CD4-positive, alpha-beta T cell (primary cell): ENCODE measurements around the gene CFAP410. TPM values are rescaled to one million over a fixed set of nuclear protein-coding genes. Genes with fewer than 3 reads are reported as not detected.

ENCODE experiments used
- ATAC-seq: fragments of 200-7000 bp; cut with Tn5 transposase; one replicate; pipeline ENCODE4 v1.10.0; 2022; ENCODE audit warnings: mild to moderate bottlenecking; ENCODE audit not compliant: poor library complexity
- CTCF ChIA-PET: fragments of 350-600 bp; sonication (Branson Sonifier 250); formaldehyde crosslinking; loops from one replicate; lab custom pipeline; 2021; ENCODE audit warnings: antibody characterized with exemption, inconsistent platforms; lab: Charles Lee
- POLR2A ChIA-PET: fragments of 350-600 bp; sonication (Branson Sonifier 250); formaldehyde crosslinking; loops from one replicate; lab custom pipeline; 2021; ENCODE audit warnings: antibody characterized with exemption, inconsistent platforms; lab: Charles Lee
- DNase-seq, 14 experiments: peaks; one replicate each; pipeline ENCODE4 v3.0.0-alpha.2; 2013 to 2020; ENCODE audit warnings: mixed read lengths in 2 of 14
- H3K27ac ChIP-seq, 2 donors: one replicate each; pipeline versions ENCODE4 v1.5.1 to v1.7.0; 2013; ENCODE audit warnings: low read length in 2 of 2, low read depth in 1 of 2, mild to moderate bottlenecking in 1 of 2
- H3K27me3 ChIP-seq, 2 experiments: 1 replicate in 1 of 2; 2 replicates in 1 of 2; pipeline versions ENCODE4 v1.6.1 to v1.7.0; 2013; ENCODE audit warnings: low read length in 2 of 2, control low read depth in 1 of 2, mild to moderate bottlenecking in 1 of 2, moderate library complexity in 1 of 2; ENCODE audit not compliant: insufficient read depth in 2 of 2, control insufficient read depth in 1 of 2
- H3K36me3 ChIP-seq: one replicate; pipeline ENCODE4 v1.6.1; 2013; ENCODE audit warnings: low read length, control low read depth; ENCODE audit not compliant: insufficient read depth
- H3K4me1 ChIP-seq: one replicate; pipeline ENCODE4 v1.6.1; 2013; ENCODE audit warnings: low read length, control low read depth; ENCODE audit not compliant: insufficient read depth
- H3K4me3 ChIP-seq: one replicate; pipeline ENCODE4 v1.5.1; 2013; ENCODE audit warnings: mild to moderate bottlenecking, low read length, moderate library complexity
- H3K9me3 ChIP-seq, 2 experiments: 1 replicate in 1 of 2; 2 replicates in 1 of 2; pipeline versions ENCODE4 v1.6.1 to v1.7.0; 2013; ENCODE audit warnings: low read length in 2 of 2, mild to moderate bottlenecking in 2 of 2, control low read depth in 1 of 2, moderate library complexity in 1 of 2; ENCODE audit not compliant: control insufficient read depth in 1 of 2, insufficient read depth in 1 of 2
- H3K27ac Mint-ChIP-seq: one replicate; pipeline ENCODE4 v1.8.0; 2020; ENCODE audit warnings: mixed read lengths
- H3K27me3 Mint-ChIP-seq: one replicate; pipeline ENCODE4 v1.8.0; 2021; ENCODE audit warnings: mixed read lengths
- H3K36me3 Mint-ChIP-seq: one replicate; pipeline ENCODE4 v1.8.0; 2021; ENCODE audit warnings: low read depth, mixed read lengths
- H3K4me1 Mint-ChIP-seq: one replicate; pipeline ENCODE4 v1.8.0; 2021; ENCODE audit warnings: low read depth, mixed read lengths
- H3K4me3 Mint-ChIP-seq: one replicate; pipeline ENCODE4 v1.8.0; 2020; ENCODE audit warnings: mild to moderate bottlenecking, mixed read lengths
- H3K9me3 Mint-ChIP-seq: one replicate; pipeline ENCODE4 v1.8.0; 2020; ENCODE audit warnings: mixed read lengths
- CTCF ChIP-seq: fragments of 200-600 bp; IDR thresholded peaks from one replicate; pipeline ENCODE4 v1.8.0; 2022; ENCODE audit warnings: antibody characterized with exemption, mild to moderate bottlenecking
- intact Hi-C, 2 experiments: fragments of 100-400 bp; cut with DNase I in 1 of 2; cut with micrococcal nuclease in 1 of 2; formaldehyde crosslinking; loops; one replicate each; pipeline versions ENCODE4 v1.15.1 to v1.9.0; 2023 to 2025; cut with DNase I, micrococcal nuclease
- total RNA-seq, 174 experiments: library from RNA in 2 of 174; stranded (reverse) in 2 of 174; gene quantifications; one replicate each; pipeline ENCODE4 v1.2.3 and lab custom pipeline; 2021 to 2026

Gene CFAP410
- total RNA-seq, 2 experiments from 2014 or later, result 50.1 to 51.6 TPM

GRCh38 chr21:44334329-44335030, 4.7 kb downstream of the CFAP410 start:
- Histone ChIP-seq H3K27me3 (no peaks in the 10 kb centered on the region), H3K36me3 (peaks cover 23% of the 10 kb centered on the region), H3K4me1 (peaks cover 10% of the 10 kb centered on the region), H3K27ac (no peak overlapping the region), H3K9me3 (no peaks in the 10 kb centered on the region), H3K4me3 (no peak overlapping the region)
- intact Hi-C loops, result loop anchor here in 1 of 2 experiments (5.0 to 10.0 kb wide), 5 partner anchors 250 to 1460 kb away; partner anchors contain the start of genes PTTG1IP, SUMO3 and WDR4
- Mint-ChIP-seq H3K9me3 (no peaks in the 10 kb centered on the region), H3K4me3 (no peak overlapping the region), H3K27me3 (no peaks in the 10 kb centered on the region), H3K36me3 (peaks cover 28% of the 10 kb centered on the region), H3K27ac (no peak overlapping the region), H3K4me1 (peaks cover 15% of the 10 kb centered on the region)
- CTCF ChIA-PET, result no interaction called here
- ATAC-seq (no peak), DNase-seq (no peak)
- TF ChIP-seq CTCF, result no peak
- POLR2A ChIA-PET, result no interaction called here

- no peak overlapping the region for H3K4me3 ChIP-seq
- Mint-ChIP-seq H3K4me1 (peaks cover 12% of the 10 kb centered on the region), H3K27ac (no peak overlapping the region), H3K27me3 (no peaks in the 10 kb centered on the region), H3K4me3 (no peak overlapping the region), H3K9me3 (no peaks in the 10 kb centered on the region), H3K36me3 (peaks cover 25% of the 10 kb centered on the region)
- no peaks in the 10 kb centered on the region for H3K9me3 ChIP-seq
- peaks cover 9% of the 10 kb centered on the region for H3K4me1 ChIP-seq
- CTCF ChIA-PET, result no interaction called here
- TF ChIP-seq CTCF, result no peak
- intact Hi-C loops, result loop anchor here in 1 of 2 experiments (10.0 kb wide), 4 partner anchors 249 to 1459 kb away; partner anchors contain the start of genes PTTG1IP and WDR4
- no peak for ATAC-seq
- DNase-seq, result no peak
- H3K27ac ChIP-seq, result no peak overlapping the region
- POLR2A ChIA-PET, result no interaction called here
- H3K36me3 ChIP-seq, result peaks cover 23% of the 10 kb centered on the region
- H3K27me3 ChIP-seq, result no peaks in the 10 kb centered on the region
Measured at GRCh38 chr21:44333509-44334328, 5.5 kb downstream of the CFAP410 start.

- DNase-seq (no peak), ATAC-seq (no peak)
- no peaks in the 10 kb centered on the region for H3K9me3 ChIP-seq
- TF ChIP-seq CTCF, result no peak
- peaks cover 4% of the 10 kb centered on the region for H3K4me1 ChIP-seq
- Mint-ChIP-seq H3K4me3 (no peak overlapping the region), H3K4me1 (peaks cover 10% of the 10 kb centered on the region), H3K27me3 (no peaks in the 10 kb centered on the region), H3K27ac (no peak overlapping the region), H3K36me3 (peaks cover 25% of the 10 kb centered on the region), H3K9me3 (no peaks in the 10 kb centered on the region)
- intact Hi-C loops, result loop anchor here in 1 of 2 experiments (10.0 kb wide), 4 partner anchors 248 to 1458 kb away; partner anchors contain the start of genes PTTG1IP and WDR4
- peaks cover 23% of the 10 kb centered on the region for H3K36me3 ChIP-seq
- H3K27me3 ChIP-seq, result no peaks in the 10 kb centered on the region
- POLR2A ChIA-PET, result no interaction called here
- CTCF ChIA-PET, result no interaction called here
- no peak overlapping the region for H3K27ac ChIP-seq
- H3K4me3 ChIP-seq, result no peak overlapping the region
Measured at GRCh38 chr21:44332965-44333364, 6.2 kb downstream of the CFAP410 start.
